HG03432 (cell line): ENCODE measurements around the gene TMTC3.
"Not testable (repeated sequence)": the region's sequence is repeated elsewhere in the genome, so short reads cannot be mapped to it uniquely, and the experiment has no call there.

Experiments used
- ATAC-seq: cut with Tn5 transposase; IDR thresholded peaks from one replicate; pipeline ENCODE4 v1.9.1; 2021; ENCODE audit warnings: mild to moderate bottlenecking, moderate library complexity; ENCODE audit not compliant: unreplicated experiment

The TMTC3 gene

DNA sequence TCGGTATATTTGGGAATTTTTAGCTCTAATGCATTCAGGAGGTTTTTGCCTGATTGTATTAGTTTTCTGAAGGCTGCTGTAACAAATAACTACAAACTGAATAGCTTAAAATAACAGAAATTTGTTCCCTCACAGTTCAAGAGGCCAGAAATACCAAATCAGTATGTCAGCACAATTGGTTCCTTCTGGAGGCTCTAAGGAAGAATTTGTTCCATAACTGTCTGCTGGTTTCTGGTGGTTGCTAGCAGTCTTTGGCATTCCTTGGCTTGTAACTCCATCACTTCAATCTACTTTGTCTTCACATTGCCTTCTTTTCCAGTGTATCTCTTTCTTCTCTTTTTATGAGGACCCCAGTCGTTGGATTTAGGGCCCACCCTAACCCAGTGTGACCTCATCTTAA is 21.3 kb downstream of the TMTC3 start:
- no peak for ATAC-seq

DNA sequence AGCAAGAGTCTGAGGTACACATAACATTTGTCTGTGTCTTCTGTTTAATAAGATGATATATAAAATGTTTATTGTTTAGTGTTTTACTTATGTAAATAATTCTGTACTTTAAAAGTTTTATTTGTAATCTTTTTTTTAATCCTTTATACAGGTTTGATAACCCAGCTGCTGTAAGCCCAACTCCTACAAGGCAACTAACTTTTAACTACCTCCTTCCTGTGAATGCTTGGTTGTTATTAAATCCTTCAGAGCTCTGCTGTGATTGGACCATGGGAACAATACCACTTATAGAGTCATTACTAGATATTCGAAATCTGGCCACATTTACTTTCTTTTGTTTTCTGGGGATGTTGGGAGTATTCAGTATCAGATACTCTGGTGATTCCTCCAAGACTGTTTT is 24.1 kb downstream of the TMTC3 start:
- no peak for ATAC-seq

GRCh38 chr12:88167384-88167783 is 25.3 kb downstream of the TMTC3 start:
- ATAC-seq: no peak

- ATAC-seq: no peak
These were observed 30.8 kb downstream of the TMTC3 start for GRCh38 chr12:88172844-88173407.

GRCh38 chr12:88175544-88175943 is 33.4 kb downstream of the TMTC3 start:
- no peak for ATAC-seq

DNA sequence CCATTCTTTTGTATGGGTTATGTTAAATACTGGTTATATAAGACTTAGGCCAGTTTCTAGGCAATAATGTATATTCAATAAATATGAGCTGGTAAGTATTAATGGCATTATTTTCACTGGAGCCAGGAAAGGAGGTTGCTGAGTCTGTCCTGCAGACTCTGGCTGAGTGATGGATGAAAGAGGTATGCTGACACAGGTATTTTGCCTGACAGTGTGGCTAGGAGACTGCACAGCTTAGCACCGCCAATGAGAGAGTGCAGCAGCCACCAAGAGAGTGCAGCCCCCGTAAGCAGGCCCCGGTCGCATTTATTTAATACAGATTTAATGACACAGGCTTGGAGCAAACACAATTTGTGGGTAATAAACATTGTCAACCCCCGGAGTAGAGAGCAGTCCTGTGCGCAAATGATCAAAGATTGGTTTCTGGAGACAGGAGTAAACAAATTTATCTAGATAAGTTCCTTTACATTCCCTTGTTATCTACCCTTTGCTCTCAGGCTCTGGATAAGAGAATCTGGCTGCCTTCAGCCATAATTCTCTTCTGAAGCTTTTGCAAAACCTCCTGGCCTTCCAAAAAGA is 37.4 kb downstream of the TMTC3 start:
- no peak for ATAC-seq

GRCh38 chr12:88181881-88182280 is 39.8 kb downstream of the TMTC3 start:
- no peak for ATAC-seq

DNA sequence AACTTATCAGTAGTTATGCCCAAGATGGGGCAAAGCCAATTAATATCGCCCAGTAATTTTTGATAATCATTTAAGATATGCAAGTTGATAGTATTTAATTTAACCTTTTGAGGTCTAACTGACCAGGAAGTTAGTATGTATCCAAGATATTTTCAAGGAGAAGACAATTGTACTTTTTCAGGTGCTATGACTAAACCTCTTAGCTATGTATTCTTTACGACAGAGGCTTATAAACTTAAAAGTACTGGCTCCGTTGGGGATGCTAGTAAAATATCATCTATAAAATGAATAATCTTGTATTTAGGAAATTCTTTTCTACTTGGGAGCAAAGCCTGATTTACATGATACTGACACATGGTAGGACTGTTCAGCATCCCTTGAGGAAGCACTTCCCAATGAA is 40.3 kb downstream of the TMTC3 start:
- ATAC-seq: no peak

GRCh38 chr12:88184196-88184595 is 42.1 kb downstream of the TMTC3 start:
- ATAC-seq: no peak

DNA sequence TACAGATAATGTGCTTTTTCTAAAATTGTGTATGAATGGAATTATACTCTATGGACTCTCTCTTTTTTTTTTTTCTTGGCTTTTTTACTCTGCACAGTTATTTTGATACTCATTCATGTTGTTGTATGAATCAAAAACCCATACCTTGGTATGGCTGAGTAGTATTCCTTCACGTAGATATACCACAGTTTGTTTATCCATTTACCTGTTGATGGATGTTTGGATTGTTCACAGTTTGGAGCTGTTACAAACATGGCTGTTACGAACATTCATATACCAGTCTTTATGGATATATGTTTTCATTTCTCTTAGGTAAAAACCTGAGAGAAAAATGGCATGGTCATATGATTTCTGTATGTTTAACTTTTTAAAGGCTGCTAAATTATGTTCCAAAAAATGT is 43.2 kb downstream of the TMTC3 start:
- ATAC-seq: no peak

GRCh38 chr12:88185988-88186387 is 43.9 kb downstream of the TMTC3 start:
- ATAC-seq: peak; percentile 93

- no peak for ATAC-seq
These were observed 45.5 kb downstream of the TMTC3 start for GRCh38 chr12:88187571-88187970.

DNA sequence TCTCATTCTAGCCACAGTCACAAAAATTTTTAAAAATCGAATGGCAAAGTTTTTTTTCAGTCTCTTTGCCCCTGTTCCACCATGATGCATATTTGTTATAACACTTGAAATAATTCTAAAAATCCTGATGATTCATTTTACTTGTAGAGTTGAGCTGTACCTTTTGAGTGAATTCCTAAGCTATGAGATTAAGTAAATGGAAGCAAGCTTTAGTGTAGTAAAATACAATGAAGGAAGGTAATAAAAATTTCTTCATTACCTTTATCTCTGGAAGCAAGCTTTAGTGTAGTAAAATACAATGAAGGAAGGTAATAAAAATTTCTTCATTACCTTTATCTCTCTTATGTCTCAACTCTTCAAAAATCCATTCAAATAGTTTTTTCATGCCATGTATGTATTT is 46.1 kb downstream of the TMTC3 start:
- ATAC-seq: no peak

DNA sequence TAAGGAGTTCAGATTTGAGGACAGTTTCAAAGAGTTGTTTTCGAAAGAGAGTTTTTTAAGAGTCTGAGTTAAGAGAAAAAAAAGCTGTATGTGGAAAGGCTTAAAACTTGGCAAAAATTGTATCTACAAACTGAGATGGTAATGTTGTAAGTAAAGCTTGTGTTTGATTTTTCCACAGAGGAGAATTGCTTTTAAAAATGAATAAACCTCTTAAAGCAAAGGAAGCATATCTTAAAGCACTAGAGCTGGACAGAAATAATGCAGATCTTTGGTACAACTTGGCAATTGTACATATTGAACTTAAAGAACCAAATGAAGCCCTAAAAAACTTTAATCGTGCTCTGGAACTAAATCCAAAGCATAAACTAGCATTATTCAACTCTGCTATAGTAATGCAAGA is 50.3 kb downstream of the TMTC3 start:
- ATAC-seq: no peak

- no peak for ATAC-seq
These were observed 52.8 kb downstream of the TMTC3 start for GRCh38 chr12:88194868-88195267.

- ATAC-seq: no peak
These were observed 57.9 kb downstream of the TMTC3 start for GRCh38 chr12:88200029-88200428.

DNA sequence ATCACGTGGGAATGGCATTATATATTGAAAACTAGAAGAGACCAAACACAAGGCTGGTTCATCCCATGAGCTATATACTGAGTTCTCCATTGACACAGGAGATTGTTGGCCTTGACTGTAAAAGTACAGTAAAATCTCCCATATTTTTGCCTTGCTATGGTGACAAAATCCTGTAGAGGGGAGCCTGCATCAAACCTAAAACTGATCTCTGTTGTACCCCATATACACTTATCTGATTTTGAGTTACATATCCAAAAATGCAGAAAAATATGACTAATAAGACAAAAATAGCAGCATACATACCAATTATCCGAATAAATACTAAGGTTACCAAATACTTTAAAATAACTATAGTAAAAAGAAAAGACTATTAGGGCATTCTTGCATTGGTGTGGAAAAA is 60.4 kb downstream of the TMTC3 start:
- ATAC-seq: no peak

DNA sequence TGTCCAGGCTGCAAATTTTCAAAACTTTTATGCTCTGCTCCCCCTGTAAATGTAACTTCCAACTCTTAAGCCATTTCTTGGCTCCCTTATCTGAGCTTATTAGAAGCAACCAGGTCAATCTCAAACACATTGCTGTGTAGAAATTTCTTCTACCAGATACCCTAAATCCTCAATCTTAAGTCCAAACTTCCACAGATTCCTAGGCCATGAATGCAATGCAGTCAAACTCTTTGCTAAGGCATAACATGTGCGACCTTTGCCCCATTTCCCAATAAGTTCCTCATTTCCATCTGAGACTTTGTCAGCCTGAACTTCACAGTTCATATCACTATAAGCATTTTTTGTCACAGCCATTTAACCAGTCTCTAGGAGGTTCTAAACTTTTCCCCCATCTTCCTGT is 64.5 kb downstream of the TMTC3 start:
- no peak for ATAC-seq

- ATAC-seq: no peak
These were observed 66.0 kb downstream of the TMTC3 start for GRCh38 chr12:88207921-88208620.

DNA sequence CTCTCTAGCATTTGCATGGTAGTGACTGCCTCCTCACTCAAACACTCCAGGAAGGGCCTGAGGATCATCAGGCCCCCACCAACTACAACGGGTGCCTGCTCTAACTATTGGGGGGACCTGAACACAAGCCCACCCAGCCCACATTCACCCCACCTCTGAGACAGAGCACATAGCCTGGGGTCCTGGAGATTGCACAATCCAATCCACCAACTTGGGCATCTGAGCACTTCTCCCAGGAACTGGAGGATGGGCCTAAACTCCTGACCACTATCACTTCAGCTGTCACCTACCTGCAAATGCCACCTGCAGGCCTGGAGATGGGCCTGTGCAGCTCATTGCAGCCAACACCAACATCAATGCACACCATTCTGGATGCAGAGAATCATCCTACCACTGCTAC is 66.6 kb downstream of the TMTC3 start:
- no peak for ATAC-seq

- ATAC-seq: not testable (repeated sequence)
These were observed 68.2 kb downstream of the TMTC3 start for GRCh38 chr12:88210311-88210710.

DNA sequence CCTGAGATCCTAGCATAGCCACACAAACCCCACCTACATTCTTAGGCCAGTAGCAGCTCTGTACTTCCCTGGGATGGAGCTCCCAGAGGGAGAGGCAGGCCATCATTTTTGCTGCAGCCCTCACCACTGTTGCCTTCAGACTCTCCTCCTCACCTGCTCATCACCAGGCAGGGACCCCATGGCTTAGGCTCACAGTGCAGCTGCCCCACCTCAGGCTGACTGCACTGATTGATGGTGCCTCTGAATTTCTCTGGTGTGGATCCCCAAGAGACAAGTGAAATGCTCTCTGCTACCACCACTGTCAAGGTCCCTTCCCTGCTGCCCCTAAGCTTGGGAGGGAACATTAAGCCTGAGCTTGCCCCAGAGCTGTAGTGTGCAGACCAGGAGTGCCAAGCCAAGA is 76.2 kb downstream of the TMTC3 start:
- ATAC-seq: no peak

DNA sequence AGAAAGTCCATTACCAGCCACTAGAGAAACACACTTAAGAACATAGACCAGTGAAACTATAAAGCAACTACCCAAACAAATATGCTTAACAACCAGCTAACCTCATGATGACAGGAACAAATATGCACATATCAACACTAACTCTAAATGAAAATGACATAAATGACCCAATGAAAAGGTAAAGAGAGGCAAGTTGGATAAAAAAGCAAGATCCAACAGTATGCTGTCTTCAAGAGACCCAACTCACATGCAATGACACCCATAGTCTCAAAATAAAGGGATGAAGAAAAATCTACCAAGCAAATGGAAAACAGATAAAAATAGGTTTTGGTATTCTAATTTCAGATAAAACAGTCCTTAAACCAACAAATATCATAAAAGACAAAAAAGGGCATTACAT is 77.8 kb downstream of the TMTC3 start:
- no peak for ATAC-seq
